Retinal pigment epithelial cell (primary cell): Measurements from ENCODE around the gene TMF1.

Experiments used
- DNase-seq: peaks from one replicate; pipeline ENCODE4 v3.0.0-alpha.2; 2010; ENCODE audit warnings: low read depth
- H3K4me3 ChIP-seq: 2 replicates; pipeline ENCODE4 v1.5.1; 2011; ENCODE audit warnings: mild to moderate bottlenecking, low read length, control low read depth, moderate library complexity
- TF ChIP-seq, protein P1 (sequence below): conservative IDR thresholded peaks from 2 replicates; pipeline ENCODE4 v1.5.1; 2011; ENCODE audit warnings: low read depth, low read length, control low read depth, inconsistent platforms

The TMF1 gene

DNA sequence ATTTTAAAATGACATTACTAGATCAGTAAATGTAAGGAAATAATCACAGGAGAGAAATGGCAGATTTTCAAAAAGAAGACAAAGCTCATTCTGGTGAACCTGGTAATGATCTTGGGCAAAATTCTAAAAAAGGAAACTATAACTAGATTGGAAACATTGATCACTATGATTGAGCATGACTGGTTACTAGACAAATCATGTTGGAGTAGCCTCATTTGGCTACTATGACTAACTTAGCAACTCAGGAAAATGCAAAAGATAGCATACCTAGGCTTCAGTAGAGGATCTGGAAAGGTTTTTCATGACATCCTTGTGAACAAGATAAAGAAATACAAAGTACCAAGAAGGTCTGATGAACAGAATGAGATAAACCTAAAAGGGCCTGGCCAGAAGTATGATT, 7.6 kb upstream of the TMF1 start:
- H3K4me3 ChIP-seq, result no peak overlapping the region
- DNase-seq, result no peak
- TF ChIP-seq, protein P1, sequence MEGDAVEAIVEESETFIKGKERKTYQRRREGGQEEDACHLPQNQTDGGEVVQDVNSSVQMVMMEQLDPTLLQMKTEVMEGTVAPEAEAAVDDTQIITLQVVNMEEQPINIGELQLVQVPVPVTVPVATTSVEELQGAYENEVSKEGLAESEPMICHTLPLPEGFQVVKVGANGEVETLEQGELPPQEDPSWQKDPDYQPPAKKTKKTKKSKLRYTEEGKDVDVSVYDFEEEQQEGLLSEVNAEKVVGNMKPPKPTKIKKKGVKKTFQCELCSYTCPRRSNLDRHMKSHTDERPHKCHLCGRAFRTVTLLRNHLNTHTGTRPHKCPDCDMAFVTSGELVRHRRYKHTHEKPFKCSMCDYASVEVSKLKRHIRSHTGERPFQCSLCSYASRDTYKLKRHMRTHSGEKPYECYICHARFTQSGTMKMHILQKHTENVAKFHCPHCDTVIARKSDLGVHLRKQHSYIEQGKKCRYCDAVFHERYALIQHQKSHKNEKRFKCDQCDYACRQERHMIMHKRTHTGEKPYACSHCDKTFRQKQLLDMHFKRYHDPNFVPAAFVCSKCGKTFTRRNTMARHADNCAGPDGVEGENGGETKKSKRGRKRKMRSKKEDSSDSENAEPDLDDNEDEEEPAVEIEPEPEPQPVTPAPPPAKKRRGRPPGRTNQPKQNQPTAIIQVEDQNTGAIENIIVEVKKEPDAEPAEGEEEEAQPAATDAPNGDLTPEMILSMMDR, result no peak

DNA sequence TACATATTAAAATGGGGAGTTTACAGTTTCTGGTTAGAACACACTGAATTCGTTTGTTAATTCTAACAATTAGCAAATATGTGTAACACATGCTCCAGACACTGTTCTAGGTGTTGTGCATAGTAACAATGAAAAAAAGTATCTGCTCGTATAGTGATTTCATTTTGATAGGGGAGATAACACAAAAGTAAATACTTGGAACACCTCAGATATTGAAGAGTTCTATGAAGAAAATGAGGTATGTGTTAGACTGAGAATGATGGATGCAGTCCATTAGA, 6.8 kb upstream of the TMF1 start:
- TF ChIP-seq, protein P1, result no peak
- no peak overlapping the region for H3K4me3 ChIP-seq
- DNase-seq, result no peak

DNA sequence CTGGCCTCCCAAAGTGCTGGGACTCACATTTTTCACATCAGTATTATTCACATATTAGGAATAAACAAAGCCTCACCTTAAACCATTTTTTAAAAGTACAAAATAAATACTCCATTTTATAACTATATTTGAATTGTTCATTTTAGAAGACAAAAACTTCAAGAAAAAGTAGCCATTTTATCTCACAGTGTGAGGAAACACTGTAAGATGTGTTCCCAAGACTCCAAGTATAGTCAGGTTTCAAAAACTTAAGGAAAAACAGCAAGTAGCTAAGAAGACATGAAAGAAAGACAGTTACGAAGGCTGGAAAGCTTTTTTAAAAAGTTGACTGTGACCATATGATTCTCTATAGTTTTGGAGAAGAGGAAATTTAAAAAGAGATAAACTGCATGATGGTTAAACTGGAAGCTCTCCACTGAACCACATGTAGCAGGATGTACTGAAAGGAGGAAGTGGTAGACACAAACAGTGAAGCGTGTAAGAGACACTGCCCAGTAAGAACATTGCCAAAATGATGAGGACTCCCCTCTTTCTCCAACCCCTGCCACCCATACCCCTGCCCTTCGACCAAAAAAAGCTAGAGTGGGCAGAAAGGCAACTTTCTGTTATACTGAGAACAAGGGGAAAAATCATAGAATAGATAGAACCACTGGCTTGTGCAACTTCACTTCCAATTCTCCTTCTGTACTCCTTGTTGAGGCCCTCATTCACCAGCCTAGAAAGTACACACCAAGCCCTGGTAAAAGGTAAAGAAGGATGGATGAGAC, 6.2 kb upstream of the TMF1 start:
- H3K4me3 ChIP-seq, result no peak overlapping the region
- TF ChIP-seq, protein P1, result no peak
- DNase-seq, result no peak

DNA sequence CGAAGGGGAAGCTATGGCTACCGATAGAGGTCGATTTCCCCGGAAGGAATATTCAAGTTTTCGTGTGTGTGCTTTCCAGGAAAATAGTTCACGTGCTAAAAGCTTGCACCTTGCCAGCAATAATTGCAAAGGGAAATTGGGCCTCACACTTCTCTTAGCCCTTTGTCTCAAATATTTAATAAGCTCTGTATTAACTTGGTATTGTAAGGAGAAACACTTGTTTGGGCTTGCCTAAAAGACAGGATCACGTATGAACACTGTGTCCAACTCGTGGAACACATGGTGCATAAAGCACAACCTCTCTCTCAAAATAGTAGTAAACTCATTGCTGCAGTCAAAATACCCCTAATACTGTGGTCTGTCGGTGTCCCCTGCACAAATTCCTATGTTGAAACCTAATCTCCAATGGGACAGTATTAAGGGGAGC, 352 bp upstream of the TMF1 start:
- H3K4me3 ChIP-seq, result peak overlapping the region; percentile 92
- TF ChIP-seq, protein P1, result no peak
- DNase-seq, result no peak

DNA sequence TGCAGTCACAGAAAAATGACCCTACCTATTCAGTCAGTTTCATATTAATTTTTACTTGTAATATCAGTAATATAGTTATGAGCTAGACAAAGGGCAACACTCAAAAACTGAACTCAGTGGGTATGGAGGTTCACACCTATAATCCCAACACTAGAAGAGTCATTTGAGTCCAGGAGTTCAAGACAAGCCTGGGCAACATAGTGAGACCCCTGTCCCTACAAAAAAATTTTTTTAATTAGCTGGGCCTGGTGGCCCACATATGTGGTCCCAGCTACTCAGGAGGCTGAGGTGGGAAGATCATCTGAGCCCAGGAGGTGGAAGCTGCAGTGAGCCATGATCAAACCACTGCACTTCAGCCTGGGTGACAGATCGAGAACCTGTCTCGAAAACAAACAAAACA, 3.1 kb downstream of the TMF1 start:
- H3K4me3 ChIP-seq, result no peak overlapping the region
- DNase-seq, result no peak
- TF ChIP-seq, protein P1, result no peak

DNA sequence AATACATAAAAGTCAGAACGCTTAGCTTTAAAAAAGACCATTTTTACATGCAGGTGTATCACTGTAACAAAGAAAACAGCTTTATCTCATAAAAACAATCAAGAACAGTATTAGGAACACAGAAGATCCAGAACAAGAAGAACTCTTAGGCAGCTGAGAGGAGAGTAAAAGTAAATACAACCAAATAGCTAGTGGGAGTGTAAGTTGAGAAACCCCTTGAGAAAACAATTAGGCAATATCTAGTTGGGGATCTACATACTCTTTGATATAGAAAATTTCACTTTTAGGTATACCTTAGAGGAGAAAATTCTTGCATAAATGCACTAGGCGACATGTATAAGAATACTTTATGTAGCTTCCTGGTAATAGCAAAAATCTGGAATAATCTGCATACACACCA, 7.5 kb downstream of the TMF1 start:
- H3K4me3 ChIP-seq, result no peak overlapping the region
- no peak for DNase-seq
- TF ChIP-seq, protein P1, result no peak

DNA sequence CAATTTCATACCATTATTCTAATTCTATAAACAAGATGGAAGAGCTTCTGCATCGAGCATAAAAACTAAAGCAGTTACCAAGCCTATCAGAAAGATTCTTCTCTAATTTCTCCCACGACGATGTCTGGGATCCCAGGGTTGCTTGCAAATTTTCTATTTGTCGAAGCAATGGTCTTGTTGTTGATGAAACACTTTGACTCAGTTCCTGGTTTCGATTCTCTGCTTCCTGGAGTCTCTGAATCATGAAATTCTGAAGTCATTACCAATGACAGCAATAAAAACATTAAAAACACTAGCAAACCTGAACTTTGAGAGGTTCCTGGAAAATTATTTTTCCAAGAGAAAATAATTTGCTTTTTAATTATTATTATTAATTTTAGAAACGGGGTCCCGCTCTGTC, 18.7 kb downstream of the TMF1 start:
- TF ChIP-seq, protein P1, result no peak
- no peak overlapping the region for H3K4me3 ChIP-seq
- no peak for DNase-seq
